Esophagus squamous epithelium (tissue), 4 donors: ENCODE data around the gene RYR1.

ENCODE experiments used
- POLR2A ChIP-seq, 4 donors: fragments of 450-650 bp; IDR thresholded peaks; one replicate each; pipeline ENCODE4 v1.6.1; 2017; ENCODE audit warnings: antibody characterized with exemption in 4 of 4, mild to moderate bottlenecking in 4 of 4, moderate library complexity in 3 of 4
- TF ChIP-seq, protein P1 (sequence below), 6 experiments: fragments of 450-650 bp in 4 of 6; fragments of 200-600 bp in 2 of 6; sonication (generic) in 2 of 6; IDR thresholded peaks; one replicate each; pipeline ENCODE4 v1.5.1; 2016 to 2019; ENCODE audit warnings: antibody characterized with exemption in 6 of 6, mild to moderate bottlenecking in 4 of 6, moderate library complexity in 4 of 6

DNA sequence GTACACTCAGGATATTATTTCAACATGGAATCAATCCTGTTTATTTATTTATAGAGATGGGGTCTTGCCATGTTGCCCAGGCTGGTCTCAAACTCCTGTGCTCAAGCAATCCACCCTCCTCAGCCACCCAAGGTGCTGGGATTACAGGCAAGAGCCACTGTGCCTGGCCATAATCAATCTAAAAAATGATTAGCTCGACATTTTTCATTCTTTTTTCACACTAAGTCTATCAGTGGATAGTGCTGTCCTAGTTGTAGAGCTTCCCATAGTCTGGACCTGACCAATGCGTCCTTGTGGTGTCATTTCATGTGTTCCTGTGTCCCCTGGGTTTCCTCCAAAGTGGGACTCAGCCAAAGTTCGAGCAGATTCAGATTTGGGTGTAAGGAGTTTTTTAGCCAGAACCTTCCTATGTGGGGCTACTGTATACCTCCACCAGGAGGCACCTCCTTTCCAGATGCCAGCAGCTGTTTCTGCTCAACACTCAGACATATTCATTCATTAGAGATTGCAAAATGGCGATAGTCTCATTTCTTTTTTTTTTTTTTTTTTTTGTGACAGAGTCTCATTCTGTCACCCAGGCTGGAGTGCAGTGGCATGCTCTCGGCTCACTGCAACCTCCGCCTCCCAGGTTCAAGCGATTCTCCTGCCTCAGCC lies 123.2 kb downstream of the RYR1 start:
- TF ChIP-seq, protein P1, sequence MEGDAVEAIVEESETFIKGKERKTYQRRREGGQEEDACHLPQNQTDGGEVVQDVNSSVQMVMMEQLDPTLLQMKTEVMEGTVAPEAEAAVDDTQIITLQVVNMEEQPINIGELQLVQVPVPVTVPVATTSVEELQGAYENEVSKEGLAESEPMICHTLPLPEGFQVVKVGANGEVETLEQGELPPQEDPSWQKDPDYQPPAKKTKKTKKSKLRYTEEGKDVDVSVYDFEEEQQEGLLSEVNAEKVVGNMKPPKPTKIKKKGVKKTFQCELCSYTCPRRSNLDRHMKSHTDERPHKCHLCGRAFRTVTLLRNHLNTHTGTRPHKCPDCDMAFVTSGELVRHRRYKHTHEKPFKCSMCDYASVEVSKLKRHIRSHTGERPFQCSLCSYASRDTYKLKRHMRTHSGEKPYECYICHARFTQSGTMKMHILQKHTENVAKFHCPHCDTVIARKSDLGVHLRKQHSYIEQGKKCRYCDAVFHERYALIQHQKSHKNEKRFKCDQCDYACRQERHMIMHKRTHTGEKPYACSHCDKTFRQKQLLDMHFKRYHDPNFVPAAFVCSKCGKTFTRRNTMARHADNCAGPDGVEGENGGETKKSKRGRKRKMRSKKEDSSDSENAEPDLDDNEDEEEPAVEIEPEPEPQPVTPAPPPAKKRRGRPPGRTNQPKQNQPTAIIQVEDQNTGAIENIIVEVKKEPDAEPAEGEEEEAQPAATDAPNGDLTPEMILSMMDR (IDR thresholded peaks at IDR 0.05): peak in 4 of 6 experiments; percentile 6 to 49 (median 38)
- TF ChIP-seq POLR2A (IDR thresholded peaks at IDR 0.05): no peak
